Measurements from ENCODE around the gene CCNY.

DNA sequence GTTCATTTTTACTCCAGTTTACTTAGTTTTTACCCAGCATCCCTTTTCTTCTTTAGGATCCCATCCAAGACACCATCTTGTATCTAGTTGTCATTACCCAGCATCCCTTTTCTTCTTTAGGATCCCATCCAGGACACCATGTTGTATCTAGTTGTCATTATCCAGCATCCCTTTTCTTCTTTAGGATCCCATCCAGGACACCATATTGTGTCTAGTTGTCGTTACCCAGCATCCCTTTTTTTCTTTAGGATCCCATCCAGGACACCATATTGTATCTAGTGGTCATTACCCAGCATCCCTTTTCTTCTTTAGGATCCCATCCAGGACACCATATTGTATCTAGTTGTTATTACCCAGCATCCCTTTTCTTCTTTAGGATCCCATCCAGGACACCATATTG lies 205.4 kb downstream of the CCNY start:
- TF ChIP-seq, protein P1, sequence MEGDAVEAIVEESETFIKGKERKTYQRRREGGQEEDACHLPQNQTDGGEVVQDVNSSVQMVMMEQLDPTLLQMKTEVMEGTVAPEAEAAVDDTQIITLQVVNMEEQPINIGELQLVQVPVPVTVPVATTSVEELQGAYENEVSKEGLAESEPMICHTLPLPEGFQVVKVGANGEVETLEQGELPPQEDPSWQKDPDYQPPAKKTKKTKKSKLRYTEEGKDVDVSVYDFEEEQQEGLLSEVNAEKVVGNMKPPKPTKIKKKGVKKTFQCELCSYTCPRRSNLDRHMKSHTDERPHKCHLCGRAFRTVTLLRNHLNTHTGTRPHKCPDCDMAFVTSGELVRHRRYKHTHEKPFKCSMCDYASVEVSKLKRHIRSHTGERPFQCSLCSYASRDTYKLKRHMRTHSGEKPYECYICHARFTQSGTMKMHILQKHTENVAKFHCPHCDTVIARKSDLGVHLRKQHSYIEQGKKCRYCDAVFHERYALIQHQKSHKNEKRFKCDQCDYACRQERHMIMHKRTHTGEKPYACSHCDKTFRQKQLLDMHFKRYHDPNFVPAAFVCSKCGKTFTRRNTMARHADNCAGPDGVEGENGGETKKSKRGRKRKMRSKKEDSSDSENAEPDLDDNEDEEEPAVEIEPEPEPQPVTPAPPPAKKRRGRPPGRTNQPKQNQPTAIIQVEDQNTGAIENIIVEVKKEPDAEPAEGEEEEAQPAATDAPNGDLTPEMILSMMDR (IDR thresholded peaks at IDR 0.05; ENCODE audit: poor library complexity): no peak
- TF ChIP-seq EZH2phosphoT487 (IDR thresholded peaks at IDR 0.05; ENCODE audit: low read depth, severe bottlenecking, unreplicated experiment) (no peak), EZH2 (IDR thresholded peaks at IDR 0.05; ENCODE audit: borderline replicate concordance) (no peak)

Data from hepatocyte (in vitro differentiated cells).